ENCODE measurements around the gene UBXN7.
"Not testable (repeated sequence)": the region's sequence is repeated elsewhere in the genome, so short reads cannot be mapped to it uniquely, and the experiment has no call there.

Gene UBXN7

GRCh38 chr3:196365736-196366135, 66.5 kb downstream of the UBXN7 start:
- no peak for DNase-seq (ENCODE audit: low read depth)
- TF ChIP-seq MAX (IDR thresholded peaks at IDR 0.05; ENCODE audit: low read depth, low read length) (no peak), MYC (IDR thresholded peaks at IDR 0.05; ENCODE audit: low read depth, low read length) (no peak), POLR2A (IDR thresholded peaks at IDR 0.05; ENCODE audit: extremely low read depth, insufficient read length) (no peak), CTCF (IDR thresholded peaks at IDR 0.05; ENCODE audit: low read depth, low read length) (no peak)
- H3K4me3 ChIP-seq (ENCODE audit: low read depth, low read length) = no peak overlapping the region

GRCh38 chr3:196360586-196360985, 71.6 kb downstream of the UBXN7 start:
- no peak overlapping the region for H3K4me3 ChIP-seq (ENCODE audit: low read depth, low read length)
- TF ChIP-seq POLR2A (IDR thresholded peaks at IDR 0.05; ENCODE audit: extremely low read depth, insufficient read length) (no peak), MYC (IDR thresholded peaks at IDR 0.05; ENCODE audit: low read depth, low read length) (no peak), MAX (IDR thresholded peaks at IDR 0.05; ENCODE audit: low read depth, low read length) (no peak)
- DNase-seq (ENCODE audit: low read depth) = no peak

- H3K4me3 ChIP-seq (ENCODE audit: low read depth, low read length); DNase-seq (ENCODE audit: low read depth): not testable (repeated sequence)
These were observed 73.7 kb downstream of the UBXN7 start for GRCh38 chr3:196358540-196358939.

GRCh38 chr3:196357905-196358304, 74.3 kb downstream of the UBXN7 start:
- no peak for DNase-seq (ENCODE audit: low read depth)
- H3K4me3 ChIP-seq (ENCODE audit: low read depth, low read length) = no peak overlapping the region
- no peak for TF ChIP-seq MYC (IDR thresholded peaks at IDR 0.05; ENCODE audit: low read depth, low read length)
- TF ChIP-seq POLR2A (IDR thresholded peaks at IDR 0.05; ENCODE audit: extremely low read depth, insufficient read length) = no peak
- TF ChIP-seq MAX (IDR thresholded peaks at IDR 0.05; ENCODE audit: low read depth, low read length) = no peak
- TF ChIP-seq CTCF (IDR thresholded peaks at IDR 0.05; ENCODE audit: low read depth, low read length) = no peak

GRCh38 chr3:196356556-196356955, 75.7 kb downstream of the UBXN7 start:
- DNase-seq (ENCODE audit: low read depth) = no peak
- H3K4me3 ChIP-seq (ENCODE audit: low read depth, low read length) = no peak overlapping the region
- TF ChIP-seq POLR2A (IDR thresholded peaks at IDR 0.05; ENCODE audit: extremely low read depth, insufficient read length) = no peak
- TF ChIP-seq MAX (IDR thresholded peaks at IDR 0.05; ENCODE audit: low read depth, low read length) = no peak
- TF ChIP-seq CTCF (IDR thresholded peaks at IDR 0.05; ENCODE audit: low read depth, low read length) = no peak
- TF ChIP-seq MYC (IDR thresholded peaks at IDR 0.05; ENCODE audit: low read depth, low read length) = no peak

GRCh38 chr3:196355668-196356067, 76.6 kb downstream of the UBXN7 start:
- DNase-seq (ENCODE audit: low read depth) = no peak
- H3K4me3 ChIP-seq (ENCODE audit: low read depth, low read length) = no peak overlapping the region
- TF ChIP-seq POLR2A (IDR thresholded peaks at IDR 0.05; ENCODE audit: extremely low read depth, insufficient read length) (no peak), MYC (IDR thresholded peaks at IDR 0.05; ENCODE audit: low read depth, low read length) (no peak), MAX (IDR thresholded peaks at IDR 0.05; ENCODE audit: low read depth, low read length) (no peak), CTCF (IDR thresholded peaks at IDR 0.05; ENCODE audit: low read depth, low read length) (no peak)

GRCh38 chr3:196354132-196354531, 78.1 kb downstream of the UBXN7 start:
- TF ChIP-seq POLR2A (IDR thresholded peaks at IDR 0.05; ENCODE audit: extremely low read depth, insufficient read length) (no peak), MYC (IDR thresholded peaks at IDR 0.05; ENCODE audit: low read depth, low read length) (no peak), MAX (IDR thresholded peaks at IDR 0.05; ENCODE audit: low read depth, low read length) (no peak), CTCF (IDR thresholded peaks at IDR 0.05; ENCODE audit: low read depth, low read length) (no peak)
- H3K4me3 ChIP-seq (ENCODE audit: low read depth, low read length) = no peak overlapping the region

More at GRCh38 chr3:196354132-196354531, 78.1 kb downstream of the UBXN7 start:
- DNase-seq (ENCODE audit: low read depth) = no peak
